Stomach (tissue), 4 donors: ENCODE results near the gene SPIRE2.

Experiments
- POLR2A ChIP-seq, 4 donors: fragments of 450-650 bp; IDR thresholded peaks; one replicate each; pipeline ENCODE4 v1.6.1; 2016; ENCODE audit warnings: antibody characterized with exemption in 4 of 4, control low read depth in 2 of 4, mild to moderate bottlenecking in 1 of 4, moderate library complexity in 1 of 4
- TF ChIP-seq, protein P1 (sequence below), 7 experiments: fragments of 450-650 bp in 4 of 7; fragments of 200-600 bp in 3 of 7; sonication (generic) in 3 of 7; IDR thresholded peaks; one replicate each; pipeline ENCODE4 v1.5.1; 2016 to 2019; ENCODE audit warnings: antibody characterized with exemption in 7 of 7, control low read depth in 2 of 7, mild to moderate bottlenecking in 1 of 7

DNA sequence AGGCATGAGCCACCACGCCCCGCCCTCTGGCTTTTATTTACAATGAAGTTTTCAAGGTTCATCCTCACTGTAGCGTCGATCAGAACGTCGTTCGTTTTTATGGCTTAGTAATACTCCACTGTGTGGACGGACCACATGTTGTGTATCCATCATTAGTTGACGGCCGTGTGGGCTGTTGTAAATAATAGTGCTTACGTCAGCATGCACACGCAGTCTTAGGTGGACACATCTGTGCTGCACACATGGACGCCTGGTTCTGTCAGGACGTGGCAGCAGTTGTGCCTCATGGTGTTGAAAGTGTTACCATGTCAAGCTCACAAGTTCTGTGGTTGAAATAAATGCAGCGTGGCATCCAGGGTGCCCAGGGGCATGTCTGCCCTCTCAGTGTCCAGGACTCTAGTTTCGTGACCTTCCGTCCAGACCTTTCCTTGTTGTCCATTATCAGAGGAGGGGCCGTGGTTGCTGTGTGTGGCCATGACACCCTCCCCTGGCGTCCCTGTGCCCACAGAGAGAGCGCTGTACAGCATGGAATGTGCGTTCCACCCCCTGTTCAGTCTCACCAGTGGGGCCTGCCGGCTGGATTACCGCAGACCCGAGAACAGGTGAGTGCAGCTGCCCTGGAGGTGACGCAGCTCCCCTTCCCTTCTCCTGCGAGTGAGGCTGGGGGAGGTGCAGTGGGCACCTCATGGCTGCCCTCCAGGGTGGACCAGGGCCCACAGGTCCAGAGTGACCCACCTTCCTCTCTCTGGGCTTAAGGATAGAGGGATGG is 67.4 kb downstream of the SPIRE2 start:
- TF ChIP-seq, protein P1, sequence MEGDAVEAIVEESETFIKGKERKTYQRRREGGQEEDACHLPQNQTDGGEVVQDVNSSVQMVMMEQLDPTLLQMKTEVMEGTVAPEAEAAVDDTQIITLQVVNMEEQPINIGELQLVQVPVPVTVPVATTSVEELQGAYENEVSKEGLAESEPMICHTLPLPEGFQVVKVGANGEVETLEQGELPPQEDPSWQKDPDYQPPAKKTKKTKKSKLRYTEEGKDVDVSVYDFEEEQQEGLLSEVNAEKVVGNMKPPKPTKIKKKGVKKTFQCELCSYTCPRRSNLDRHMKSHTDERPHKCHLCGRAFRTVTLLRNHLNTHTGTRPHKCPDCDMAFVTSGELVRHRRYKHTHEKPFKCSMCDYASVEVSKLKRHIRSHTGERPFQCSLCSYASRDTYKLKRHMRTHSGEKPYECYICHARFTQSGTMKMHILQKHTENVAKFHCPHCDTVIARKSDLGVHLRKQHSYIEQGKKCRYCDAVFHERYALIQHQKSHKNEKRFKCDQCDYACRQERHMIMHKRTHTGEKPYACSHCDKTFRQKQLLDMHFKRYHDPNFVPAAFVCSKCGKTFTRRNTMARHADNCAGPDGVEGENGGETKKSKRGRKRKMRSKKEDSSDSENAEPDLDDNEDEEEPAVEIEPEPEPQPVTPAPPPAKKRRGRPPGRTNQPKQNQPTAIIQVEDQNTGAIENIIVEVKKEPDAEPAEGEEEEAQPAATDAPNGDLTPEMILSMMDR (IDR thresholded peaks at IDR 0.05) = no peak
- TF ChIP-seq POLR2A (IDR thresholded peaks at IDR 0.05) = no peak
